Type B pancreatic cell (in vitro differentiated cells): ENCODE data around the gene WNT9B. TPM values are rescaled to one million over a fixed set of nuclear protein-coding genes. Genes with fewer than 3 reads are reported as not detected.

Experiments
- DNase-seq: peaks from one replicate; pipeline ENCODE4 v3.0.0; 2021; ENCODE audit warnings: mixed read lengths; ENCODE audit not compliant: unreplicated experiment; ENCODE audit errors: extremely low spot score
- H3K27ac Mint-ChIP-seq: 2 replicates; pipeline ENCODE4 v1.8.0; 2021; ENCODE audit warnings: mild to moderate bottlenecking, mixed read lengths
- H3K27me3 Mint-ChIP-seq: 2 replicates; pipeline ENCODE4 v1.8.0; 2021; ENCODE audit warnings: mixed read lengths
- H3K36me3 Mint-ChIP-seq: 2 replicates; pipeline ENCODE4 v1.8.0; 2021; ENCODE audit warnings: mixed read lengths
- H3K4me1 Mint-ChIP-seq: one replicate; pipeline ENCODE4 v1.8.0; 2021; ENCODE audit warnings: mixed read lengths; ENCODE audit not compliant: unreplicated experiment
- H3K4me3 Mint-ChIP-seq: 2 replicates; pipeline ENCODE4 v1.8.0; 2021; ENCODE audit warnings: mild to moderate bottlenecking, mixed read lengths
- H3K9me3 Mint-ChIP-seq: 2 replicates; pipeline ENCODE4 v1.8.0; 2021; ENCODE audit warnings: mixed read lengths
- total RNA-seq: library from RNA; stranded (reverse); gene quantifications from 2 replicates; pipeline ENCODE4 v1.2.1, GENCODE V29; 2021; ENCODE audit warnings: low replicate concordance
- TF ChIP-seq, protein P1 (sequence below): fragments of 200-600 bp; sonication (generic); conservative IDR thresholded peaks from 2 replicates; pipeline ENCODE4 v1.5.0; 2021; ENCODE audit warnings: antibody characterized with exemption, mild to moderate bottlenecking

Gene WNT9B
- total RNA-seq, 1 donor from 2014 or later, result 0.89 TPM

- Mint-ChIP-seq H3K27ac (no peak overlapping the region), H3K36me3 (no peaks in the 10 kb centered on the region), H3K27me3 (peaks cover 16% of the 10 kb centered on the region), H3K4me3 (no peak overlapping the region), H3K4me1 (no peaks in the 10 kb centered on the region), H3K9me3 (no peaks in the 10 kb centered on the region)
- DNase-seq, result no peak
- TF ChIP-seq, protein P1, sequence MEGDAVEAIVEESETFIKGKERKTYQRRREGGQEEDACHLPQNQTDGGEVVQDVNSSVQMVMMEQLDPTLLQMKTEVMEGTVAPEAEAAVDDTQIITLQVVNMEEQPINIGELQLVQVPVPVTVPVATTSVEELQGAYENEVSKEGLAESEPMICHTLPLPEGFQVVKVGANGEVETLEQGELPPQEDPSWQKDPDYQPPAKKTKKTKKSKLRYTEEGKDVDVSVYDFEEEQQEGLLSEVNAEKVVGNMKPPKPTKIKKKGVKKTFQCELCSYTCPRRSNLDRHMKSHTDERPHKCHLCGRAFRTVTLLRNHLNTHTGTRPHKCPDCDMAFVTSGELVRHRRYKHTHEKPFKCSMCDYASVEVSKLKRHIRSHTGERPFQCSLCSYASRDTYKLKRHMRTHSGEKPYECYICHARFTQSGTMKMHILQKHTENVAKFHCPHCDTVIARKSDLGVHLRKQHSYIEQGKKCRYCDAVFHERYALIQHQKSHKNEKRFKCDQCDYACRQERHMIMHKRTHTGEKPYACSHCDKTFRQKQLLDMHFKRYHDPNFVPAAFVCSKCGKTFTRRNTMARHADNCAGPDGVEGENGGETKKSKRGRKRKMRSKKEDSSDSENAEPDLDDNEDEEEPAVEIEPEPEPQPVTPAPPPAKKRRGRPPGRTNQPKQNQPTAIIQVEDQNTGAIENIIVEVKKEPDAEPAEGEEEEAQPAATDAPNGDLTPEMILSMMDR, result no peak
These were observed 11.6 kb downstream of the WNT9B start for GRCh38 chr17:46862949-46863348.

- no peaks in the 10 kb centered on the region for H3K36me3 Mint-ChIP-seq
- H3K27me3 Mint-ChIP-seq, result peaks cover 16% of the 10 kb centered on the region
- peaks cover under 1% of the 10 kb centered on the region for H3K4me1 Mint-ChIP-seq
- H3K4me3 Mint-ChIP-seq, result no peak overlapping the region
- DNase-seq, result no peak
- H3K27ac Mint-ChIP-seq, result no peak overlapping the region
- TF ChIP-seq, protein P1, result no peak
- no peaks in the 10 kb centered on the region for H3K9me3 Mint-ChIP-seq
These were observed 12.2 kb downstream of the WNT9B start for GRCh38 chr17:46863383-46864121.

DNA sequence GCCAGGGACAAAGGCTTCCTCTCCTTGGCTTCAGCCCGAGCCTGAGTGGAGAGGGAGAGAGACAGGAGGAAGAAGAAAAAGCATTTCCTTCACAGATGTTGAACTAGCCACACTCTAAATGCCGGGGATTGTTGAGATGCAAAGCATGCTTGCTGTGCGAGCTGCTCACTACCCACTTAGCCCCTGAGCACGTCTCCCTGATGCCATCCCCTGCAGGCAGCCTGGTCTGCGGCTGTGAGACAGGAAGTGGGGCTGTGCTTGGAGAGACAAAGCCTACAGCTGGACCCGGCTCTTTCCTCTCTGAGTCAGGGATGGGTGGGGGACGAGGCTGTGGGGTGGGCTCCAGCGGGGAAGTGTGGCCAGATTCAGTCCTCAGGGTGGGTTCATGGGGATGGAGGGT lies 13.7 kb downstream of the WNT9B start:
- H3K4me3 Mint-ChIP-seq, result no peak overlapping the region
- peaks cover 16% of the 10 kb centered on the region for H3K27me3 Mint-ChIP-seq
- H3K36me3 Mint-ChIP-seq, result no peaks in the 10 kb centered on the region
- peaks cover 5% of the 10 kb centered on the region for H3K4me1 Mint-ChIP-seq
- no peak overlapping the region for H3K27ac Mint-ChIP-seq
- no peak for DNase-seq
- no peaks in the 10 kb centered on the region for H3K9me3 Mint-ChIP-seq
- TF ChIP-seq, protein P1, result no peak

- H3K4me1 Mint-ChIP-seq, result peaks cover 5% of the 10 kb centered on the region
- H3K27me3 Mint-ChIP-seq, result peaks cover 16% of the 10 kb centered on the region
- no peak overlapping the region for H3K27ac Mint-ChIP-seq
- TF ChIP-seq, protein P1, result no peak
- H3K9me3 Mint-ChIP-seq, result no peaks in the 10 kb centered on the region
- no peaks in the 10 kb centered on the region for H3K36me3 Mint-ChIP-seq
- no peak overlapping the region for H3K4me3 Mint-ChIP-seq
- DNase-seq, result no peak
These were observed 14.9 kb downstream of the WNT9B start for GRCh38 chr17:46866325-46866724.

GRCh38 chr17:46866747-46867146 lies 15.4 kb downstream of the WNT9B start:
- DNase-seq, result no peak
- peaks cover 19% of the 10 kb centered on the region for H3K27me3 Mint-ChIP-seq
- H3K36me3 Mint-ChIP-seq, result no peaks in the 10 kb centered on the region
- H3K4me3 Mint-ChIP-seq, result no peak overlapping the region
- H3K4me1 Mint-ChIP-seq, result peaks cover 5% of the 10 kb centered on the region
- no peaks in the 10 kb centered on the region for H3K9me3 Mint-ChIP-seq
- H3K27ac Mint-ChIP-seq, result no peak overlapping the region
- TF ChIP-seq, protein P1, result no peak
